Measurements from ENCODE around the gene ZBTB8OS.

- no peak for TF ChIP-seq POLR2A (IDR thresholded peaks at IDR 0.05)
- no peak for TF ChIP-seq CTCF (IDR thresholded peaks at IDR 0.05)
Observed at GRCh38 chr1:32696041-32696440, 45.7 kb upstream of the ZBTB8OS start.

All from body of pancreas (tissue), 4 donors.